Chondrocyte (in vitro differentiated cells): ENCODE measurements around the gene DAP3. TPM values are rescaled to one million over a fixed set of nuclear protein-coding genes. Genes with fewer than 3 reads are reported as not detected.
"Not testable (repeated sequence)": the region's sequence is repeated elsewhere in the genome, so short reads cannot be mapped to it uniquely, and the experiment has no call there.

Experiments
- DNase-seq: peaks from one replicate; pipeline ENCODE4 v3.0.0; 2021; ENCODE audit warnings: mixed read lengths, low spot score
- H3K27ac Mint-ChIP-seq: one replicate; pipeline ENCODE4 v1.8.0; 2021; ENCODE audit warnings: mild to moderate bottlenecking, moderate library complexity, mixed read lengths; ENCODE audit not compliant: unreplicated experiment
- H3K27me3 Mint-ChIP-seq: 2 replicates; pipeline ENCODE4 v1.8.0; 2021; ENCODE audit warnings: low read depth, mixed read lengths
- H3K36me3 Mint-ChIP-seq: 2 replicates; pipeline ENCODE4 v1.8.0; 2021; ENCODE audit warnings: low read depth, mixed read lengths
- H3K4me1 Mint-ChIP-seq: 2 replicates; pipeline ENCODE4 v1.8.0; 2021; ENCODE audit warnings: low read depth, mild to moderate bottlenecking, mixed read lengths
- H3K4me3 Mint-ChIP-seq: one replicate; pipeline ENCODE4 v1.8.0; 2021; ENCODE audit warnings: mild to moderate bottlenecking, moderate library complexity, mixed read lengths; ENCODE audit not compliant: unreplicated experiment
- H3K9me3 Mint-ChIP-seq: 2 replicates; pipeline ENCODE4 v1.8.0; 2021; ENCODE audit warnings: low read depth, mixed read lengths
- CTCF ChIP-seq: fragments of 200-600 bp; sonication (generic); IDR thresholded peaks from 2 replicates; pipeline ENCODE4 v1.5.0; 2021; ENCODE audit warnings: antibody characterized with exemption, mild to moderate bottlenecking, moderate library complexity
- total RNA-seq: library from RNA; stranded (reverse); gene quantifications from 3 replicates; pipeline ENCODE4 v1.2.1, GENCODE V29; 2021

Gene DAP3
- total RNA-seq, 1 donor from 2014 or later: 64.8 TPM

GRCh38 chr1:155759966-155760630, 71.2 kb downstream of the DAP3 start:
- H3K4me1 Mint-ChIP-seq: peaks cover 3% of the 10 kb centered on the region
- no peaks in the 10 kb centered on the region for H3K27me3 Mint-ChIP-seq
- H3K4me3 Mint-ChIP-seq: no peak overlapping the region
- H3K27ac Mint-ChIP-seq: no peak overlapping the region
- DNase-seq: no peak
- no peak for TF ChIP-seq CTCF
- peaks cover 41% of the 10 kb centered on the region for H3K36me3 Mint-ChIP-seq
- no peaks in the 10 kb centered on the region for H3K9me3 Mint-ChIP-seq

GRCh38 chr1:155760751-155761475, 72.0 kb downstream of the DAP3 start:
- Mint-ChIP-seq H3K4me3 (no peak overlapping the region), H3K27me3 (no peaks in the 10 kb centered on the region), H3K9me3 (no peaks in the 10 kb centered on the region), H3K36me3 (peaks cover 42% of the 10 kb centered on the region), H3K27ac (no peak overlapping the region), H3K4me1 (peaks cover 3% of the 10 kb centered on the region)
- DNase-seq: no peak
- TF ChIP-seq CTCF: no peak

- Mint-ChIP-seq H3K36me3 (peaks cover 46% of the 10 kb centered on the region), H3K27ac (no peak overlapping the region), H3K27me3 (no peaks in the 10 kb centered on the region), H3K4me3 (no peak overlapping the region), H3K4me1 (peaks cover 3% of the 10 kb centered on the region), H3K9me3 (no peaks in the 10 kb centered on the region)
- no peak for TF ChIP-seq CTCF
- DNase-seq: no peak
Observed at GRCh38 chr1:155761736-155762405, 73.0 kb downstream of the DAP3 start.

DNA sequence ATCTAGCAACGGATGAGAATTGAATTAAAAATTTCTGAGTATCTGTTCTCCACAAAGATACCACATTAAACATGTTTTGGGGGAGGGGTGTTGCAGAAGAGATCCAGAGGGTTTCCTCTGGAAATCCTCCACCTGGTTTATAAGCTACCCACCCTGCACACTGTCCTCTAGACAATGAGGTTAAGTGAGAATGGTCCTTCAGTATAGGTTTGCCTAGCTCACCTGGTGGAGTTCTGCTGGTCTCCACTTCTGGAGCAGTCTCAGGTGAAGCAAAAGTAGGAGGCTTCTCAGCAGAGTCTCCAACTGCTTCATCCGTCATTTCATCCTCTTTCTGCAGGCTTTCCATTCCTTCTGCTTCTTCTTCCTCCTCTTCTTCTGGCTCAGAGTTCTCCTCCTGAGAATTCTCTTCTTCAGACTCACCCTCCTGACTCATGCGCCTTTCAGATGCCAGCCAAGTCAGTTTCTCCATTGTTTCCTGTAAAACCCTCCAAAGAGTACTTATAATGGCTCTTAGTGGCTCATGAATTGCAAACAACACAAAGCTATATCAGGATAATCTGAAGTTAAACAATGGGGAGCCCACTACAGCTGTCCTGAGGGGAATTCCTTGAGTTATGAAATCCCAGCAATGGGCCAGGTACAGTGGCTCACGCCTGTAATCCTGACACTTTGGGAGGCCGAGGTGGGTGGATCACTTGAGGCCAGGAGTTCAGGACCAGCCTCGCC, 74.4 kb downstream of the DAP3 start:
- TF ChIP-seq CTCF: peak; percentile 31
- H3K27me3 Mint-ChIP-seq, DNase-seq, H3K4me3 Mint-ChIP-seq, H3K9me3 Mint-ChIP-seq, H3K4me1 Mint-ChIP-seq: not testable (repeated sequence)
- Mint-ChIP-seq H3K27ac (peak overlapping the region; percentile 49), H3K36me3 (peaks cover 44% of the 10 kb centered on the region)

DNA sequence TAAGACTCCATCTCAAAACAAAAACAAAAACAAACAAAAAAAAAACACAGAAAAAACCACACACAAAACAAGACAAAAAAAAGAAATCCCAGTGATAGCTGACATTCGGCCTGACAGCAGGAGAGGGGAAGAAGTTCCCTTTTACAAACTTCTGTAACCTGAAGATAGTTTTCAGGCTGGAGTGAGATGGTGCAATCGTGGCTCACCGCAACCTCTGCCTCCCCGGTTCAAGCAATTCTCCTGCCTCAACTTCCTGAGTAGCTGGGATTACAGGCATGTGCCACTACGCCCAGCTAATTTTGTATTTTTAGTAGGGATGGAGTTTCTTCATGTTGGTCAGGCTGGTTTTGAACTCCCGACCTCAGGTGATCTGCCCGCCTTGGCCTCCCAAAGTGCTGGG, 75.1 kb downstream of the DAP3 start:
- H3K4me1 Mint-ChIP-seq, H3K9me3 Mint-ChIP-seq, H3K27me3 Mint-ChIP-seq, H3K27ac Mint-ChIP-seq, DNase-seq, H3K4me3 Mint-ChIP-seq: not testable (repeated sequence)
- H3K36me3 Mint-ChIP-seq: peaks cover 49% of the 10 kb centered on the region

GRCh38 chr1:155767399-155767989, 78.6 kb downstream of the DAP3 start:
- not testable (repeated sequence) for H3K27me3 Mint-ChIP-seq, H3K4me1 Mint-ChIP-seq, H3K4me3 Mint-ChIP-seq, DNase-seq, H3K9me3 Mint-ChIP-seq, H3K27ac Mint-ChIP-seq
- H3K36me3 Mint-ChIP-seq: peaks cover 52% of the 10 kb centered on the region
